Measurements from ENCODE around the gene RAPH1.

GRCh38 chr2:203441463-203441862 lies 93.6 kb downstream of the RAPH1 start:
- no peak for TF ChIP-seq SP2 (IDR thresholded peaks at IDR 0.05; ENCODE audit: extremely low read depth, low read depth, low read length, poor library complexity, severe bottlenecking)
- no peak for TF ChIP-seq KLF10 (CRISPR knock-in tag; IDR thresholded peaks at IDR 0.05)
- TF ChIP-seq, protein P1, sequence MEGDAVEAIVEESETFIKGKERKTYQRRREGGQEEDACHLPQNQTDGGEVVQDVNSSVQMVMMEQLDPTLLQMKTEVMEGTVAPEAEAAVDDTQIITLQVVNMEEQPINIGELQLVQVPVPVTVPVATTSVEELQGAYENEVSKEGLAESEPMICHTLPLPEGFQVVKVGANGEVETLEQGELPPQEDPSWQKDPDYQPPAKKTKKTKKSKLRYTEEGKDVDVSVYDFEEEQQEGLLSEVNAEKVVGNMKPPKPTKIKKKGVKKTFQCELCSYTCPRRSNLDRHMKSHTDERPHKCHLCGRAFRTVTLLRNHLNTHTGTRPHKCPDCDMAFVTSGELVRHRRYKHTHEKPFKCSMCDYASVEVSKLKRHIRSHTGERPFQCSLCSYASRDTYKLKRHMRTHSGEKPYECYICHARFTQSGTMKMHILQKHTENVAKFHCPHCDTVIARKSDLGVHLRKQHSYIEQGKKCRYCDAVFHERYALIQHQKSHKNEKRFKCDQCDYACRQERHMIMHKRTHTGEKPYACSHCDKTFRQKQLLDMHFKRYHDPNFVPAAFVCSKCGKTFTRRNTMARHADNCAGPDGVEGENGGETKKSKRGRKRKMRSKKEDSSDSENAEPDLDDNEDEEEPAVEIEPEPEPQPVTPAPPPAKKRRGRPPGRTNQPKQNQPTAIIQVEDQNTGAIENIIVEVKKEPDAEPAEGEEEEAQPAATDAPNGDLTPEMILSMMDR (IDR thresholded peaks at IDR 0.05 in 2 of 3, conservative IDR thresholded peaks at IDR 0.05 in 1 of 3; ENCODE audit: insufficient read depth in 2 of 3, low read depth in 1 of 3, low read length in 3 of 3) = no peak
- TF ChIP-seq, protein P2, sequence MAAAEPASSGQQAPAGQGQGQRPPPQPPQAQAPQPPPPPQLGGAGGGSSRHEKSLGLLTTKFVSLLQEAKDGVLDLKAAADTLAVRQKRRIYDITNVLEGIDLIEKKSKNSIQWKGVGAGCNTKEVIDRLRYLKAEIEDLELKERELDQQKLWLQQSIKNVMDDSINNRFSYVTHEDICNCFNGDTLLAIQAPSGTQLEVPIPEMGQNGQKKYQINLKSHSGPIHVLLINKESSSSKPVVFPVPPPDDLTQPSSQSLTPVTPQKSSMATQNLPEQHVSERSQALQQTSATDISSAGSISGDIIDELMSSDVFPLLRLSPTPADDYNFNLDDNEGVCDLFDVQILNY (CRISPR knock-in tag; IDR thresholded peaks at IDR 0.05) = no peak
- no peak for TF ChIP-seq SIN3B (IDR thresholded peaks at IDR 0.05; ENCODE audit: low read depth)
- TF ChIP-seq TAF7 (tag; IDR thresholded peaks at IDR 0.05) = no peak
- no peak for TF ChIP-seq ZNF23 (CRISPR knock-in tag; IDR thresholded peaks at IDR 0.05)
- TF ChIP-seq NELFE (IDR thresholded peaks at IDR 0.05; ENCODE audit: insufficient read depth, insufficient read length) = no peak
- no peak for TF ChIP-seq POLR2AphosphoS5 (IDR thresholded peaks at IDR 0.05; ENCODE audit: control insufficient read depth, insufficient read depth, low read depth, low read length)

Measured in K562 (cell line).